22Rv1 (cell line): ENCODE measurements around the gene WDR6.

Experiments used
- ZFX ChIP-seq: fragments of 450-650 bp; IDR thresholded peaks from 2 replicates; pipeline ENCODE4 v1.6.1; 2017; ENCODE audit warnings: antibody characterized with exemption, borderline replicate concordance
- TF ChIP-seq, protein P1 (sequence below): fragments of 450-650 bp; IDR thresholded peaks from 2 replicates; pipeline ENCODE4 v1.5.1; 2017; ENCODE audit warnings: mild to moderate bottlenecking

DNA sequence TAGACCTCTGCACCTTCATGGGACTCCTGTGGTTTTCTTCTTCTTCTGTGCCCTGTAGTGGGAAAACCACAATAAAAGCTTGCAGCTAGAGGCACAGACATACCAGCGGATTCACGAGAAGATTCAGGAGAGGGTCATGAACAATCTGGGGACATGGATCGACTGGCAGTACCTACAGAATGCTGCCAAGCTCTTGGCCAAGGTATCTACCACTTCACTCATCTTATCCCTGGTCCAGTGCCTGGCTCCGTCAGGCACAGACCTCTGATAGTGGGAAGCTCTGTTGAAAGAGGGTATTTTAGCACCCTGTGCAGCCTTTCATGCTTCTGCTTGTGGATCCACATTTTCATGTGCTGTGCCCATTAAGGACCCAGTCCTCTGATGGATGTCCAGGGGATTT is 26.9 kb upstream of the WDR6 start:
- TF ChIP-seq, protein P1, sequence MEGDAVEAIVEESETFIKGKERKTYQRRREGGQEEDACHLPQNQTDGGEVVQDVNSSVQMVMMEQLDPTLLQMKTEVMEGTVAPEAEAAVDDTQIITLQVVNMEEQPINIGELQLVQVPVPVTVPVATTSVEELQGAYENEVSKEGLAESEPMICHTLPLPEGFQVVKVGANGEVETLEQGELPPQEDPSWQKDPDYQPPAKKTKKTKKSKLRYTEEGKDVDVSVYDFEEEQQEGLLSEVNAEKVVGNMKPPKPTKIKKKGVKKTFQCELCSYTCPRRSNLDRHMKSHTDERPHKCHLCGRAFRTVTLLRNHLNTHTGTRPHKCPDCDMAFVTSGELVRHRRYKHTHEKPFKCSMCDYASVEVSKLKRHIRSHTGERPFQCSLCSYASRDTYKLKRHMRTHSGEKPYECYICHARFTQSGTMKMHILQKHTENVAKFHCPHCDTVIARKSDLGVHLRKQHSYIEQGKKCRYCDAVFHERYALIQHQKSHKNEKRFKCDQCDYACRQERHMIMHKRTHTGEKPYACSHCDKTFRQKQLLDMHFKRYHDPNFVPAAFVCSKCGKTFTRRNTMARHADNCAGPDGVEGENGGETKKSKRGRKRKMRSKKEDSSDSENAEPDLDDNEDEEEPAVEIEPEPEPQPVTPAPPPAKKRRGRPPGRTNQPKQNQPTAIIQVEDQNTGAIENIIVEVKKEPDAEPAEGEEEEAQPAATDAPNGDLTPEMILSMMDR: no peak
- TF ChIP-seq ZFX: no peak
